ENCODE data around the gene LGR6. TPM values are rescaled to one million over a fixed set of nuclear protein-coding genes. Genes with fewer than 3 reads are reported as not detected.

LGR6 gene
- total RNA-seq, 2 donors from 2014 or later, result 1.3 to 1.6 TPM

DNA sequence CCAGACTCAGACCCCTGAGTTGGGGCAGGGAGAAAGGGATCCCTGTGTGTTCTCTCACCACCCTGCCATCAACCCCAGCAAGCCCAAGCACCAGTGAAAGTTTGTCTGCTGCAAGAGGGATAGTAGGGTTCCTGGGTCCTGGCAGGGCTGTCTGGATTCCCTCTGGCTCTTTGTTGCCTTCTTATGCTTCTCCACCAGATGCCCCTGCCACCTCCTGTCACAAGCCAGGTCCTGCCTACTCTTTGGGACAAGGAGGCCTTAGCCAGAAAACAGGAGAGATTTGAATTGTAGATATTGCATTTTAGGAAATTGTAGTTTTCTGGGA lies 126.4 kb downstream of the LGR6 start:
- no peaks in the 10 kb centered on the region for H3K4me1 ChIP-seq
- H3K36me3 ChIP-seq, result no peaks in the 10 kb centered on the region
- no peak for DNase-seq
- no peak overlapping the region for H3K4me3 ChIP-seq
- H3K27me3 ChIP-seq, result no peaks in the 10 kb centered on the region
- intact Hi-C loops (cut with DNase I), result loop anchor here (10.0 kb wide), 1 partner anchor 395 kb away; the partner anchor contains the start of gene SYT2
- H3K9ac ChIP-seq (ENCODE audit: low read depth in 2 of 2, low read length in 2 of 2), result no peak overlapping the region
- no peak for TF ChIP-seq CTCF (IDR thresholded peaks at IDR 0.05)
- no peak overlapping the region for H3K27ac ChIP-seq
- no peaks in the 10 kb centered on the region for H3K9me3 ChIP-seq

DNA sequence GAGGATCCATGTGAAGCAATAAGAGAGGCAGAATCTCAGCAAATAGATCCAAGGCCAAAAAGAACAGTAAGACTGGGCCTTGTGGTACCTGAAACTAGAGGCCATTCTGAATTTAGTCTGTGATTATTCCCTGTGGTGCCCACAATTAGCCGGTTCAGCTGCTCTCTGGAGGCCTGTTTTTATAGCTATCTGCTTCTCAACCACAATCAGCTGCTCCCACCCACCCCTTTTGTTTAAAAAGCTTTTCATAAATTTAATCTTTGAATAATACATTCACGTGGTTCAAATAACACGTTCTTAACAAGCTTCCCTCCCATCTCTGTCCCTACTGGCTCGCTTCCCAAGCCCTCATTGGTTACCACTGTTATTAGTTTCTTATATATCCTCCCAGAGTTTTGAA lies 130.1 kb downstream of the LGR6 start:
- Histone ChIP-seq H3K36me3 (no peaks in the 10 kb centered on the region), H3K4me3 (no peak overlapping the region), H3K9ac (ENCODE audit: low read depth in 2 of 2, low read length in 2 of 2) (no peak overlapping the region), H3K27me3 (no peaks in the 10 kb centered on the region), H3K27ac (no peak overlapping the region), H3K9me3 (no peaks in the 10 kb centered on the region), H3K4me1 (no peaks in the 10 kb centered on the region)
- DNase-seq, result no peak
- intact Hi-C loops (cut with DNase I), result loop anchor here (10.0 kb wide), 1 partner anchor 391 kb away; the partner anchor contains the start of gene SYT2
- TF ChIP-seq CTCF (IDR thresholded peaks at IDR 0.05), result no peak

DNA sequence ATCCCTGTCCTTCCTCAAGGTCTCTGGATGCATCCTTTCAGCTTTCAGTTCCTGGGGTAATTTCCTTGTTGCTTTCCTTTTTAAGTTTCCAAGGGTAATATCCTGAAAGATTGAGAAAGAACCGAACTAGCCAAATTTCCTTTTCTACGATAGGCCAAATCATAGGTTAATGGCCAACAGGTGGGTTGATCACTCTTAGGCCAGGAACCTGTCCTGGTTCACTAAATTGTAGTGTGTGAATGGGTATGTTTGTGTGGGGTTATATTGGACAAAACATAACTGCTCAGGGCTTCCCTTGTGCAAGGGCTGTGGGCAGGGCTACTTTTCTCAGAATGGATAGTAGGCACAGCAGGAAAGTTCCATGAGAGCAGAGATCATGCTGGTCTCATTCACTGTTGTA lies 131.0 kb downstream of the LGR6 start:
- Histone ChIP-seq H3K36me3 (no peaks in the 10 kb centered on the region), H3K27me3 (no peaks in the 10 kb centered on the region), H3K4me3 (no peak overlapping the region), H3K9me3 (no peaks in the 10 kb centered on the region), H3K27ac (no peak overlapping the region), H3K4me1 (no peaks in the 10 kb centered on the region), H3K9ac (ENCODE audit: low read depth in 2 of 2, low read length in 2 of 2) (no peak overlapping the region)
- intact Hi-C loops (cut with DNase I), result loop anchor here (10.0 kb wide), 1 partner anchor 390 kb away; the partner anchor contains the start of gene SYT2
- DNase-seq, result no peak
- TF ChIP-seq CTCF (IDR thresholded peaks at IDR 0.05), result no peak

DNA sequence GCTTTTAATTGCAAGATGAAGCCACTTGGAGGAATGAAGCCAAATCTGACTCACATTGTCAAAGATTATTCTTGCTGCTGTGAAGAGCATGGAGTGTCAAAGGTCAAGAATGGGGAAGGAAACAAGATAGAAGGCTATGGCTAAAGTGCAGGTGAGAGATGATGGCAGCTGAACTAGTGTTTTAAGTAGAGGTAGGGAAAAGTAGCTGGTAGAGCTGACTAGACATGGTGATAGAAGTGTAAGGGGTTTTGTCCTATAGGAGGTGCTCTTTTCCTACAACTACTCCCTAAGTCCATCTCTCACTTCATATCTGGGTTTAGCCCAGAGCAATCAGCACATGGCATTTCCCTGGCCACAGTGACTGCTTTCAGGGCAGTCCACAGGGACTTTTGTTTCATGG lies 136.3 kb downstream of the LGR6 start:
- intact Hi-C loops (cut with DNase I), result loop anchor here (10.0 kb wide), 1 partner anchor 385 kb away; the partner anchor contains the start of gene SYT2
- Histone ChIP-seq H3K9me3 (no peaks in the 10 kb centered on the region), H3K9ac (ENCODE audit: low read depth in 2 of 2, low read length in 2 of 2) (no peak overlapping the region), H3K4me1 (no peaks in the 10 kb centered on the region), H3K4me3 (no peak overlapping the region), H3K27me3 (no peaks in the 10 kb centered on the region), H3K27ac (no peak overlapping the region), H3K36me3 (no peaks in the 10 kb centered on the region)
- DNase-seq, result no peak
- TF ChIP-seq CTCF (IDR thresholded peaks at IDR 0.05), result no peak

GRCh38 chr1:202333861-202334260 lies 140.3 kb downstream of the LGR6 start:
- TF ChIP-seq CTCF (IDR thresholded peaks at IDR 0.05), result no peak
- no peaks in the 10 kb centered on the region for H3K36me3 ChIP-seq
- H3K4me3 ChIP-seq, result no peak overlapping the region
- no peak overlapping the region for H3K27ac ChIP-seq
- H3K9me3 ChIP-seq, result no peaks in the 10 kb centered on the region
- H3K9ac ChIP-seq (ENCODE audit: low read depth in 2 of 2, low read length in 2 of 2), result no peak overlapping the region
- DNase-seq, result no peak
- no peaks in the 10 kb centered on the region for H3K4me1 ChIP-seq
- no peaks in the 10 kb centered on the region for H3K27me3 ChIP-seq
- intact Hi-C loops (cut with DNase I), result no loop called here
